H9 (cell line): Measurements from ENCODE around the gene PCDHGA12. TPM values are rescaled to one million over a fixed set of nuclear protein-coding genes. Genes with fewer than 3 reads are reported as not detected.

Experiments used
- DNase-seq: peaks from one replicate; pipeline ENCODE4 v3.0.0-alpha.2; 2017
- H2AFZ ChIP-seq: one replicate; pipeline ENCODE4 v1.6.1; 2013; ENCODE audit warnings: mild to moderate bottlenecking, low read length, control low read depth, moderate library complexity
- H2AK5ac ChIP-seq: 2 replicates; pipeline ENCODE4 v1.6.1; 2013; ENCODE audit warnings: low read length, control low read depth, mixed read lengths; ENCODE audit not compliant: insufficient read length
- H2BK120ac ChIP-seq: one replicate; pipeline ENCODE4 v1.6.1; 2013; ENCODE audit warnings: low read depth, mild to moderate bottlenecking, low read length, control low read depth, inconsistent platforms; ENCODE audit not compliant: poor library complexity, severe bottlenecking
- H2BK12ac ChIP-seq: 2 replicates; pipeline ENCODE4 v1.6.1; 2013; ENCODE audit warnings: low read length, control low read depth, mixed read lengths, low read depth; ENCODE audit not compliant: insufficient read length
- H2BK15ac ChIP-seq: 2 replicates; pipeline ENCODE4 v1.6.1; 2013; ENCODE audit warnings: low read depth, low read length, control low read depth
- H2BK20ac ChIP-seq: one replicate; pipeline ENCODE4 v1.6.1; 2013; ENCODE audit warnings: low read depth, mild to moderate bottlenecking, low read length, control low read depth, inconsistent platforms; ENCODE audit not compliant: poor library complexity, severe bottlenecking
- H2BK5ac ChIP-seq: 2 replicates; pipeline ENCODE4 v1.6.1; 2013; ENCODE audit warnings: low read length, control low read depth, mixed read lengths; ENCODE audit not compliant: insufficient read length
- H3K14ac ChIP-seq: 2 replicates; pipeline ENCODE4 v1.6.1; 2013; ENCODE audit warnings: low read length, control low read depth; ENCODE audit not compliant: insufficient read depth
- H3K18ac ChIP-seq: 2 replicates; pipeline ENCODE4 v1.6.1; 2013; ENCODE audit warnings: low read depth, mild to moderate bottlenecking, mixed read lengths, low read length, control low read depth; ENCODE audit not compliant: insufficient read length
- H3K23ac ChIP-seq: 2 replicates; pipeline ENCODE4 v1.6.1; 2013; ENCODE audit warnings: low read length, control low read depth, mixed read lengths, low read depth; ENCODE audit not compliant: insufficient read length
- H3K23me2 ChIP-seq: 2 replicates; pipeline ENCODE4 v1.6.1; 2013; ENCODE audit warnings: low read depth, mild to moderate bottlenecking, mixed read lengths, low read length, control low read depth; ENCODE audit not compliant: insufficient read length, poor library complexity, severe bottlenecking
- H3K27ac ChIP-seq: 2 replicates; pipeline ENCODE4 v1.5.1; 2013; ENCODE audit warnings: low read length, control low read depth, mixed read lengths, low read depth; ENCODE audit not compliant: insufficient read length
- H3K27me3 ChIP-seq: 2 replicates; pipeline ENCODE4 v1.6.1; 2013; ENCODE audit warnings: low read length, control low read depth, inconsistent platforms; ENCODE audit not compliant: insufficient read depth
- H3K4ac ChIP-seq: 2 replicates; pipeline ENCODE4 v1.6.1; 2013; ENCODE audit warnings: low read depth, mild to moderate bottlenecking, control low read depth, inconsistent platforms, low read length, moderate library complexity
- H3K4me1 ChIP-seq: 2 replicates; pipeline ENCODE4 v1.6.1; 2013; ENCODE audit warnings: low read length, control low read depth, inconsistent platforms; ENCODE audit not compliant: insufficient read depth
- H3K4me2 ChIP-seq: 2 replicates; pipeline ENCODE4 v1.6.1; 2013; ENCODE audit warnings: low read length, control low read depth, mixed read lengths; ENCODE audit not compliant: insufficient read length, insufficient read depth
- H3K56ac ChIP-seq: 2 replicates; pipeline ENCODE4 v1.6.1; 2013; ENCODE audit warnings: low read depth, mild to moderate bottlenecking, mixed read lengths, low read length, control low read depth; ENCODE audit not compliant: insufficient read length
- H3K79me1 ChIP-seq: 2 replicates; pipeline ENCODE4 v1.6.1; 2013; ENCODE audit warnings: low read depth, mild to moderate bottlenecking, moderate library complexity, low read length, control low read depth, inconsistent platforms; ENCODE audit not compliant: insufficient read depth, poor library complexity, severe bottlenecking
- H3K79me2 ChIP-seq: 2 replicates; pipeline ENCODE4 v1.6.1; 2013; ENCODE audit warnings: low read length, control low read depth, inconsistent platforms; ENCODE audit not compliant: insufficient read depth
- H3K9ac ChIP-seq: 2 replicates; pipeline ENCODE4 v1.6.1; 2013; ENCODE audit warnings: low read length, control low read depth, mixed read lengths; ENCODE audit not compliant: insufficient read length; ENCODE audit errors: extremely low read depth
- H3K9me3 ChIP-seq: one replicate; pipeline ENCODE4 v1.6.1; 2013; ENCODE audit warnings: low read depth, low read length, inconsistent platforms; ENCODE audit not compliant: control insufficient read depth
- H3T11ph ChIP-seq: one replicate; pipeline ENCODE4 v1.6.1; 2013; ENCODE audit warnings: mild to moderate bottlenecking, low read length, control low read depth, inconsistent platforms
- H4K20me1 ChIP-seq: one replicate; pipeline ENCODE4 v1.6.1; 2013; ENCODE audit not compliant: control insufficient read depth, insufficient read length, insufficient read depth
- H4K5ac ChIP-seq: 2 replicates; pipeline ENCODE4 v1.6.1; 2013; ENCODE audit warnings: low read depth, mild to moderate bottlenecking, mixed read lengths, low read length, control low read depth; ENCODE audit not compliant: insufficient read length
- H4K8ac ChIP-seq: replicated peaks from 2 replicates; pipeline ENCODE4 v1.6.1; 2013; ENCODE audit warnings: low read length, control low read depth, mixed read lengths, low read depth; ENCODE audit not compliant: insufficient read length
- H4K91ac ChIP-seq: 2 replicates; pipeline ENCODE4 v1.6.1; 2013; ENCODE audit warnings: low read depth, mild to moderate bottlenecking, moderate library complexity, mixed read lengths, low read length, control low read depth; ENCODE audit not compliant: insufficient read length
- H3K27ac Mint-ChIP-seq, 3 experiments: 2 replicates in 2 of 3; 3 replicates in 1 of 3; pipeline ENCODE4 v1.8.0; 2020 to 2021; ENCODE audit warnings: mixed read lengths in 3 of 3, mild to moderate bottlenecking in 1 of 3, moderate library complexity in 1 of 3
- H3K27me3 Mint-ChIP-seq: 2 replicates; pipeline ENCODE4 v1.8.0; 2021; ENCODE audit warnings: low read depth, mild to moderate bottlenecking, moderate library complexity, mixed read lengths
- H3K36me3 Mint-ChIP-seq, 3 experiments: 2 replicates in 2 of 3; 3 replicates in 1 of 3; pipeline ENCODE4 v1.8.0; 2020 to 2021; ENCODE audit warnings: low read depth in 3 of 3, mixed read lengths in 3 of 3; ENCODE audit not compliant: insufficient read depth in 1 of 3
- H3K4me1 Mint-ChIP-seq, 2 experiments: 2 replicates each; pipeline ENCODE4 v1.8.0; 2020; ENCODE audit warnings: mixed read lengths in 2 of 2
- H3K4me3 Mint-ChIP-seq, 2 experiments: 2 replicates in 1 of 2; 3 replicates in 1 of 2; pipeline ENCODE4 v1.8.0; 2020 to 2021; ENCODE audit warnings: mild to moderate bottlenecking in 2 of 2, mixed read lengths in 2 of 2, moderate library complexity in 1 of 2
- H3K9me3 Mint-ChIP-seq, 2 experiments: 2 replicates in 1 of 2; 3 replicates in 1 of 2; pipeline ENCODE4 v1.8.0; 2020; ENCODE audit warnings: mild to moderate bottlenecking in 2 of 2, mixed read lengths in 2 of 2, moderate library complexity in 1 of 2
- CTCF ChIP-seq: fragments of 200-600 bp; sonication (generic); conservative IDR thresholded peaks from 3 replicates; pipeline ENCODE4 v1.8.0; 2021; ENCODE audit warnings: antibody characterized with exemption, mild to moderate bottlenecking
- total RNA-seq: library from RNA; stranded (reverse); gene quantifications from 2 replicates; pipeline ENCODE4 v1.2.1, GENCODE V29; 2021

PCDHGA12 gene
- total RNA-seq, 1 experiment from 2014 or later, result 1.3 TPM

- peaks cover 0 to 23% of the 10 kb centered on the region in 2 experiments; a peak in 4 of 5 replicates for H3K9me3 Mint-ChIP-seq
- no peaks in the 10 kb centered on the region for H3K79me2 ChIP-seq
- no peak overlapping the region for H3K18ac ChIP-seq
- DNase-seq, result no peak
- H3K56ac ChIP-seq, result no peak overlapping the region
- no peak overlapping the region for H3K27ac ChIP-seq
- H3K9me3 ChIP-seq, result peaks cover 5% of the 10 kb centered on the region
- H3K4me1 ChIP-seq, result 0 out of 2 replicates have a peak, but pooled peaks cover 2% of the 10 kb centered on the region
- H2BK15ac ChIP-seq, result no peak overlapping the region
- H3K9ac ChIP-seq, result no peak overlapping the region
- H2BK20ac ChIP-seq, result no peak overlapping the region
- no peak overlapping the region for H2BK5ac ChIP-seq
- peaks cover 29% of the 10 kb centered on the region for H3K27me3 Mint-ChIP-seq
- H3K4me3 Mint-ChIP-seq, result no peak overlapping the region
- H2AFZ ChIP-seq, result no peak overlapping the region
- H3T11ph ChIP-seq, result no peak overlapping the region
- no peak overlapping the region for H4K5ac ChIP-seq
- H4K91ac ChIP-seq, result no peak overlapping the region
- peaks cover 17% of the 10 kb centered on the region for H3K23me2 ChIP-seq
- peaks cover 15% of the 10 kb centered on the region for H3K27me3 ChIP-seq
- no peak overlapping the region for H3K27ac Mint-ChIP-seq
- no peak overlapping the region for H2BK120ac ChIP-seq
- no peak overlapping the region for H2AK5ac ChIP-seq
- no peak overlapping the region for H3K4ac ChIP-seq
- H3K36me3 Mint-ChIP-seq, result peaks cover 0 to 21% (median 8%) of the 10 kb centered on the region in 3 experiments; a peak in 4 of 7 replicates
- H3K23ac ChIP-seq, result no peak overlapping the region
- H2BK12ac ChIP-seq, result no peak overlapping the region
- H4K8ac ChIP-seq, result no peak overlapping the region
- H3K4me1 Mint-ChIP-seq, result peaks cover 40 to 49% of the 10 kb centered on the region in 2 experiments
- no peak overlapping the region for H3K14ac ChIP-seq
- TF ChIP-seq CTCF, result no peak
- H3K79me1 ChIP-seq, result no peaks in the 10 kb centered on the region
- no peak overlapping the region for H3K4me2 ChIP-seq
- no peaks in the 10 kb centered on the region for H4K20me1 ChIP-seq
These were observed 49.5 kb downstream of the PCDHGA12 start for GRCh38 chr5:141479776-141480175.

Other genes starting within 250 kb of the PCDHGA12 start
- 6.5 and 8.0 TPM in 2 replicates for gene PCDHB16, start 248.1 kb upstream of the PCDHGA12 start, total RNA-seq
- gene PCDHB9, start 243.3 kb upstream of the PCDHGA12 start, total RNA-seq, result 2.6 and 2.9 TPM in 2 replicates
- gene PCDHB10, start 238.2 kb upstream of the PCDHGA12 start, total RNA-seq, result 1.5 and 1.6 TPM in 2 replicates
- gene PCDHB11, start 230.9 kb upstream of the PCDHGA12 start, total RNA-seq, result 1.9 and 2.0 TPM in 2 replicates
- gene PCDHB12, start 221.8 kb upstream of the PCDHGA12 start, total RNA-seq, result 2.3 and 3.1 TPM in 2 replicates
- gene PCDHB13, start 216.6 kb upstream of the PCDHGA12 start, total RNA-seq, result 1.5 and 1.7 TPM in 2 replicates
- 1.5 and 2.4 TPM in 2 replicates for gene PCDHB14, start 207.2 kb upstream of the PCDHGA12 start, total RNA-seq
- 5.2 and 7.0 TPM in 2 replicates for gene PCDHB15, start 185.1 kb upstream of the PCDHGA12 start, total RNA-seq
- not detected in 2 replicates for gene SLC25A2, start 126.5 kb upstream of the PCDHGA12 start, total RNA-seq
- gene TAF7, start 109.7 kb upstream of the PCDHGA12 start, total RNA-seq, result 90.3 TPM in 2 replicates
- gene PCDHGA1, start 100.0 kb upstream of the PCDHGA12 start, total RNA-seq, result 0.63 and 0.72 TPM in 2 replicates
- gene PCDHGA2, start 91.7 kb upstream of the PCDHGA12 start, total RNA-seq, result 0.90 and 1.1 TPM in 2 replicates
- 0.88 and 0.94 TPM in 2 replicates for gene PCDHGA3, start 86.7 kb upstream of the PCDHGA12 start, total RNA-seq
- gene PCDHGB1, start 80.4 kb upstream of the PCDHGA12 start, total RNA-seq, result 5.0 and 5.2 TPM in 2 replicates
- 2.3 and 2.6 TPM in 2 replicates for gene PCDHGA4, start 75.5 kb upstream of the PCDHGA12 start, total RNA-seq
- gene PCDHGB2, start 70.5 kb upstream of the PCDHGA12 start, total RNA-seq, result 3.2 and 3.8 TPM in 2 replicates
- gene PCDHGA5, start 66.3 kb upstream of the PCDHGA12 start, total RNA-seq, result 1.1 and 1.3 TPM in 2 replicates
- 1.6 and 1.7 TPM in 2 replicates for gene PCDHGB3, start 60.3 kb upstream of the PCDHGA12 start, total RNA-seq
- 1.5 and 1.7 TPM in 2 replicates for gene PCDHGA6, start 56.6 kb upstream of the PCDHGA12 start, total RNA-seq
- gene PCDHGA7, start 47.8 kb upstream of the PCDHGA12 start, total RNA-seq, result 0.83 and 0.88 TPM in 2 replicates
- gene PCDHGB4, start 42.8 kb upstream of the PCDHGA12 start, total RNA-seq, result 3.8 and 4.2 TPM in 2 replicates
- 0.90 and 1.0 TPM in 2 replicates for gene PCDHGA8, start 37.9 kb upstream of the PCDHGA12 start, total RNA-seq
- gene PCDHGB5, start 32.6 kb upstream of the PCDHGA12 start, total RNA-seq, result 3.6 and 3.8 TPM in 2 replicates
- gene PCDHGA9, start 27.7 kb upstream of the PCDHGA12 start, total RNA-seq, result 0.83 and 1.3 TPM in 2 replicates
- 5.5 and 6.0 TPM in 2 replicates for gene PCDHGB6, start 22.5 kb upstream of the PCDHGA12 start, total RNA-seq
- 12.5 and 15.1 TPM in 2 replicates for gene PCDHGA10, start 17.5 kb upstream of the PCDHGA12 start, total RNA-seq
- 6.8 and 7.7 TPM in 2 replicates for gene PCDHGB7, start 12.8 kb upstream of the PCDHGA12 start, total RNA-seq
- gene PCDHGA11, start 9.5 kb upstream of the PCDHGA12 start, total RNA-seq, result 2.6 and 2.7 TPM in 2 replicates
- 19.8 and 22.6 TPM in 2 replicates for gene PCDHGC3, start 45.5 kb downstream of the PCDHGA12 start, total RNA-seq
- gene PCDHGC4, start 54.5 kb downstream of the PCDHGA12 start, total RNA-seq, result 4.0 and 4.3 TPM in 2 replicates
- gene PCDHGC5, start 58.6 kb downstream of the PCDHGA12 start, total RNA-seq, result 0.57 and 0.66 TPM in 2 replicates
- 117 and 123 TPM in 2 replicates for gene DIAPH1, start 188.5 kb downstream of the PCDHGA12 start, total RNA-seq
- 98.3 and 98.5 TPM in 2 replicates for gene HDAC3, start 206.3 kb downstream of the PCDHGA12 start, total RNA-seq
- 9.8 and 11.1 TPM in 2 replicates for gene RELL2, start 206.5 kb downstream of the PCDHGA12 start, total RNA-seq
- 23.1 and 23.4 TPM in 2 replicates for gene FCHSD1, start 220.9 kb downstream of the PCDHGA12 start, total RNA-seq